Breast epithelium (tissue), 4 donors: ENCODE results near the gene RPS8. TPM values are rescaled to one million over a fixed set of nuclear protein-coding genes. Genes with fewer than 3 reads are reported as not detected.
A peak's percentile ranks its signal among the peaks of the same experiment; 100 is the strongest.

ENCODE experiments used
- DNase-seq, 2 donors: peaks; one replicate each; pipeline ENCODE4 v3.0.0-alpha.2; 2019; ENCODE audit warnings: low spot score in 2 of 2
- H3K27ac ChIP-seq, 2 donors: fragments of 200-600 bp; sonication (generic) in 1 of 2; one replicate each; pipeline ENCODE4 v1.5.1; 2016 to 2019; ENCODE audit warnings: mild to moderate bottlenecking in 1 of 2
- H3K27me3 ChIP-seq, 2 donors: fragments of 200-600 bp; sonication (generic) in 1 of 2; one replicate each; pipeline versions ENCODE4 v1.5.1 to v1.6.0; 2017 to 2019; ENCODE audit warnings: control low read depth in 1 of 2, mild to moderate bottlenecking in 1 of 2
- H3K36me3 ChIP-seq: fragments of 200-600 bp; one replicate; pipeline ENCODE4 v1.5.1; 2019
- H3K4me1 ChIP-seq, 2 donors: fragments of 200-600 bp; sonication (generic); one replicate each; pipeline ENCODE4 v1.5.1; 2016 to 2019; ENCODE audit warnings: control low read depth in 1 of 2
- H3K4me3 ChIP-seq, 3 donors: fragments of 200-600 bp; sonication (generic); 1 replicate in 2 of 3; 2 replicates in 1 of 3; pipeline ENCODE4 v1.5.1; 2016 to 2019; ENCODE audit warnings: mild to moderate bottlenecking in 3 of 3, moderate library complexity in 2 of 3
- H3K9me3 ChIP-seq, 2 donors: fragments of 200-600 bp; sonication (generic) in 1 of 2; one replicate each; pipeline ENCODE4 v1.5.1; 2016 to 2019; ENCODE audit warnings: control low read depth in 1 of 2
- CTCF ChIP-seq, 3 donors: fragments of 450-650 bp; IDR thresholded peaks; one replicate each; pipeline ENCODE4 v1.5.1; 2016 to 2017; ENCODE audit warnings: antibody characterized with exemption in 3 of 3, mild to moderate bottlenecking in 3 of 3, moderate library complexity in 3 of 3
- POLR2A ChIP-seq: fragments of 450-650 bp; IDR thresholded peaks from one replicate; pipeline ENCODE4 v1.6.1; 2016; ENCODE audit warnings: antibody characterized with exemption, mild to moderate bottlenecking, moderate library complexity
- POLR2AphosphoS5 ChIP-seq, 3 donors: sonication (generic); formaldehyde crosslinking; IDR thresholded peaks; one replicate each; pipeline ENCODE4 v1.6.1; 2017; ENCODE audit warnings: antibody characterized with exemption in 3 of 3
- intact Hi-C: fragments of 100-400 bp; cut with DNase I; formaldehyde crosslinking; loops from one replicate; pipeline ENCODE4 v1.15.1; 2023; ENCODE audit warnings: low total_unique reads
- total RNA-seq, 3 donors: library from RNA; depleted of rRNA; stranded (reverse); fragments of >200 nt; gene quantifications; one replicate each; pipeline ENCODE4 v1.1.0, GENCODE V29; 2016

Gene RPS8
- 1,000 to 10,000 TPM; 2,158 to 3,355 (median 2,591) TPM for total RNA-seq

GRCh38 chr1:44775078-44775929 lies at the start of gene RPS8:
Gene RPS8 (plus strand): TSS chr1:44775540. CDS start chr1:44775597, 57 bp downstream.
- H3K9me3 ChIP-seq, result no peaks in the 10 kb centered on the region
- H3K36me3 ChIP-seq, result no peaks in the 10 kb centered on the region
- intact Hi-C loops, result no loop called here
- peak; percentile 89 to 93 for DNase-seq
- H3K4me1 ChIP-seq, result peaks cover 0 to 5% of the 10 kb centered on the region in 2 donors
- H3K27ac ChIP-seq, result peak within 1 kb of the TSS; percentile 96 to 99
- H3K27me3 ChIP-seq, result no peaks in the 10 kb centered on the region
- TF ChIP-seq POLR2A (peak; percentile 97), POLR2AphosphoS5 (IDR thresholded peaks at IDR 0.05) (peak; percentile 97 to 99 (median 98)), CTCF (IDR thresholded peaks at IDR 0.05) (peak in 1 of 3 donors; percentile 15)
- peak within 1 kb of the TSS; percentile 81 to 87 (median 85) for H3K4me3 ChIP-seq

GRCh38 chr1:44730741-44731512 lies 44.4 kb upstream of the RPS8 start, which contains the start of gene RNU5D-1:
Gene RNU5D-1 (minus strand): TSS chr1:44731170.
- H3K4me3 ChIP-seq, result peak within 1 kb of the TSS in 2 of 3 donors; percentile 25 to 46
- intact Hi-C loops, result no loop called here
- TF ChIP-seq POLR2A (peak; percentile 95), CTCF (IDR thresholded peaks at IDR 0.05) (peak; percentile 78 to 92 (median 89)), POLR2AphosphoS5 (IDR thresholded peaks at IDR 0.05) (peak; percentile 11 to 99 (median 92))
- H3K36me3 ChIP-seq, result no peaks in the 10 kb centered on the region
- peak within 1 kb of the TSS; percentile 87 to 91 for H3K27ac ChIP-seq
- H3K27me3 ChIP-seq, result no peaks in the 10 kb centered on the region
- H3K9me3 ChIP-seq, result no peaks in the 10 kb centered on the region
- no peaks in the 10 kb centered on the region for H3K4me1 ChIP-seq
- peak; percentile 92 to 93 for DNase-seq

GRCh38 chr1:44733365-44733764 lies 42.0 kb upstream of the RPS8 start:
- intact Hi-C loops, result loop anchor here (2.0 kb wide), 1 partner anchor 43 kb away; no protein-coding TSS in a partner anchor
- Histone ChIP-seq H3K4me3 (no peak overlapping the region), H3K4me1 (no peaks in the 10 kb centered on the region), H3K27ac (peak overlapping the region; percentile 46 to 67), H3K27me3 (no peaks in the 10 kb centered on the region), H3K9me3 (no peaks in the 10 kb centered on the region), H3K36me3 (no peaks in the 10 kb centered on the region)
- DNase-seq, result peak in 1 of 2 donors; percentile 45
- TF ChIP-seq CTCF (IDR thresholded peaks at IDR 0.05) (no peak), POLR2AphosphoS5 (IDR thresholded peaks at IDR 0.05) (no peak), POLR2A (no peak)

- Histone ChIP-seq H3K4me1 (no peaks in the 10 kb centered on the region), H3K9me3 (no peaks in the 10 kb centered on the region), H3K36me3 (no peaks in the 10 kb centered on the region), H3K27me3 (no peaks in the 10 kb centered on the region), H3K27ac (peak overlapping the region; percentile 46 to 67), H3K4me3 (no peak overlapping the region)
- no peak for DNase-seq
- intact Hi-C loops, result loop anchor here (2.0 kb wide), 1 partner anchor 43 kb away; no protein-coding TSS in a partner anchor
- TF ChIP-seq POLR2A (no peak), POLR2AphosphoS5 (IDR thresholded peaks at IDR 0.05) (no peak), CTCF (IDR thresholded peaks at IDR 0.05) (no peak)
Observed at GRCh38 chr1:44733784-44734183, 41.6 kb upstream of the RPS8 start.
